Right lobe of liver (tissue), 4 donors: ENCODE measurements around the gene TSHZ3.

Source experiments
- POLR2A ChIP-seq: fragments of 450-650 bp; IDR thresholded peaks from one replicate; pipeline ENCODE4 v1.6.1; 2017; ENCODE audit warnings: antibody characterized with exemption, mild to moderate bottlenecking
- TF ChIP-seq, protein P1 (sequence below), 4 donors: fragments of 200-600 bp in 3 of 4; fragments of 450-650 bp in 1 of 4; IDR thresholded peaks; one replicate each; pipeline versions ENCODE4 v1.5.1 to v1.8.0; 2016 to 2022; ENCODE audit warnings: antibody characterized with exemption in 4 of 4, mild to moderate bottlenecking in 2 of 4
- donor health status: DM: no; HTN: no; CAD: no.
- donor health status: DM: no; HTN: no; CAD: no.
- donor health status: DM: no; HTN: yes; CAD: no.

DNA sequence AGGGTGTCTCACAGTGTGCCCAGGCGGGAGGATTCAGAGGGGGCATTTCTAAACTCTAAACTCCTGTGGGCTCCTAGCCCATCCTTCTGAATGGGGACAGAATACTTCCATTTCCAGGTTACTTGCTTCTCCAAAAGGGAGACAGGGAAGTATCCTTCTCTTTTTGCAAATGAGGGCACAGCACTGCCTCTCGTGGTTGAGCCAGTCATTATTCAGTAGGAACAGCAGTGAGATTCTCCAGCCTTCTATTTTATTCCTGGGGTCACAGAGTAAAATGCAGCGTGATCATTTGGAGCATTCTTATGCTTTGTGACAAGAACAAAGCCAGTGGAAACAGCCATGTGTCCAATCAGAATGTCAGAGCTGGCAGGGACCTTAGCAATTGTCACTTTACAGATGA, 15.7 kb upstream of the TSHZ3 start:
- TF ChIP-seq, protein P1, sequence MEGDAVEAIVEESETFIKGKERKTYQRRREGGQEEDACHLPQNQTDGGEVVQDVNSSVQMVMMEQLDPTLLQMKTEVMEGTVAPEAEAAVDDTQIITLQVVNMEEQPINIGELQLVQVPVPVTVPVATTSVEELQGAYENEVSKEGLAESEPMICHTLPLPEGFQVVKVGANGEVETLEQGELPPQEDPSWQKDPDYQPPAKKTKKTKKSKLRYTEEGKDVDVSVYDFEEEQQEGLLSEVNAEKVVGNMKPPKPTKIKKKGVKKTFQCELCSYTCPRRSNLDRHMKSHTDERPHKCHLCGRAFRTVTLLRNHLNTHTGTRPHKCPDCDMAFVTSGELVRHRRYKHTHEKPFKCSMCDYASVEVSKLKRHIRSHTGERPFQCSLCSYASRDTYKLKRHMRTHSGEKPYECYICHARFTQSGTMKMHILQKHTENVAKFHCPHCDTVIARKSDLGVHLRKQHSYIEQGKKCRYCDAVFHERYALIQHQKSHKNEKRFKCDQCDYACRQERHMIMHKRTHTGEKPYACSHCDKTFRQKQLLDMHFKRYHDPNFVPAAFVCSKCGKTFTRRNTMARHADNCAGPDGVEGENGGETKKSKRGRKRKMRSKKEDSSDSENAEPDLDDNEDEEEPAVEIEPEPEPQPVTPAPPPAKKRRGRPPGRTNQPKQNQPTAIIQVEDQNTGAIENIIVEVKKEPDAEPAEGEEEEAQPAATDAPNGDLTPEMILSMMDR (IDR thresholded peaks at IDR 0.05), result no peak
- TF ChIP-seq POLR2A, result no peak
